A549 (cell line): Measurements from ENCODE around the gene ZC3H12C.

Experiments
- MYC ChIP-seq: IDR thresholded peaks from 2 replicates; pipeline ENCODE4 v1.6.1; 2012; ENCODE audit warnings: mild to moderate bottlenecking, inconsistent platforms, low read length, improper control_type of control experiment, borderline replicate concordance
- ZFP36 ChIP-seq: fragments of 450-650 bp; IDR thresholded peaks from 2 replicates; pipeline ENCODE4 v1.6.1; 2014; ENCODE audit warnings: borderline replicate concordance; ENCODE audit not compliant: partially characterized antibody
- TF ChIP-seq, protein P1 (sequence below): fragments of 200-600 bp; sonication (generic); IDR thresholded peaks from 2 replicates; pipeline ENCODE4 v1.6.1; 2016; ENCODE audit warnings: antibody characterized with exemption, mild to moderate bottlenecking, moderate library complexity

DNA sequence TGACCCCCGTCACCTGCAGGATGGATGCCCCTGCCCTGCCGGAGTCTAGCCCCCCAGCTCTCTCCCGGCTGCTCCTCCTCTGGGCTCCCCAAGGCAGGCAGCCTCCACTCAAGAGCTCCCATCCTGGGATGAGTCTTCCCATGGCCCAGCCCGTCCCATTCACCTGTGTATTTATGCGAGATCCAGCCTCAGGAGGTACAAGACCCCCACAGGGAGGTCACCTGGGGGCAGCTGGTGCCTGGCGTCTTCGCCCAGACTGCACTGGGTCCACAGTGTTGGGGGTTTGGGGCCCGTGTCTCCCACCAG is 43.0 kb upstream of the ZC3H12C start:
- no peak for TF ChIP-seq MYC
- no peak for TF ChIP-seq ZFP36
- TF ChIP-seq, protein P1, sequence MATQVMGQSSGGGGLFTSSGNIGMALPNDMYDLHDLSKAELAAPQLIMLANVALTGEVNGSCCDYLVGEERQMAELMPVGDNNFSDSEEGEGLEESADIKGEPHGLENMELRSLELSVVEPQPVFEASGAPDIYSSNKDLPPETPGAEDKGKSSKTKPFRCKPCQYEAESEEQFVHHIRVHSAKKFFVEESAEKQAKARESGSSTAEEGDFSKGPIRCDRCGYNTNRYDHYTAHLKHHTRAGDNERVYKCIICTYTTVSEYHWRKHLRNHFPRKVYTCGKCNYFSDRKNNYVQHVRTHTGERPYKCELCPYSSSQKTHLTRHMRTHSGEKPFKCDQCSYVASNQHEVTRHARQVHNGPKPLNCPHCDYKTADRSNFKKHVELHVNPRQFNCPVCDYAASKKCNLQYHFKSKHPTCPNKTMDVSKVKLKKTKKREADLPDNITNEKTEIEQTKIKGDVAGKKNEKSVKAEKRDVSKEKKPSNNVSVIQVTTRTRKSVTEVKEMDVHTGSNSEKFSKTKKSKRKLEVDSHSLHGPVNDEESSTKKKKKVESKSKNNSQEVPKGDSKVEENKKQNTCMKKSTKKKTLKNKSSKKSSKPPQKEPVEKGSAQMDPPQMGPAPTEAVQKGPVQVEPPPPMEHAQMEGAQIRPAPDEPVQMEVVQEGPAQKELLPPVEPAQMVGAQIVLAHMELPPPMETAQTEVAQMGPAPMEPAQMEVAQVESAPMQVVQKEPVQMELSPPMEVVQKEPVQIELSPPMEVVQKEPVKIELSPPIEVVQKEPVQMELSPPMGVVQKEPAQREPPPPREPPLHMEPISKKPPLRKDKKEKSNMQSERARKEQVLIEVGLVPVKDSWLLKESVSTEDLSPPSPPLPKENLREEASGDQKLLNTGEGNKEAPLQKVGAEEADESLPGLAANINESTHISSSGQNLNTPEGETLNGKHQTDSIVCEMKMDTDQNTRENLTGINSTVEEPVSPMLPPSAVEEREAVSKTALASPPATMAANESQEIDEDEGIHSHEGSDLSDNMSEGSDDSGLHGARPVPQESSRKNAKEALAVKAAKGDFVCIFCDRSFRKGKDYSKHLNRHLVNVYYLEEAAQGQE, result no peak
